Activated CD8-positive, alpha-beta memory T cell treated with anti-CD3 and anti-CD28 coated beads, Interleukin-2, amount 50 U/mL, for 48 hours (primary cell): Measurements from ENCODE around the gene RFWD3.
A peak's percentile ranks its signal among the peaks of the same experiment; 100 is the strongest.

ENCODE experiments used
- DNase-seq: peaks from one replicate; pipeline ENCODE4 v3.0.0-alpha.2; 2020

RFWD3 gene

GRCh38 chr16:74617206-74617788 lies 49.4 kb downstream of the RFWD3 start:
- peak; percentile 23 for DNase-seq

GRCh38 chr16:74611721-74612120 lies 55.0 kb downstream of the RFWD3 start:
- no peak for DNase-seq

DNA sequence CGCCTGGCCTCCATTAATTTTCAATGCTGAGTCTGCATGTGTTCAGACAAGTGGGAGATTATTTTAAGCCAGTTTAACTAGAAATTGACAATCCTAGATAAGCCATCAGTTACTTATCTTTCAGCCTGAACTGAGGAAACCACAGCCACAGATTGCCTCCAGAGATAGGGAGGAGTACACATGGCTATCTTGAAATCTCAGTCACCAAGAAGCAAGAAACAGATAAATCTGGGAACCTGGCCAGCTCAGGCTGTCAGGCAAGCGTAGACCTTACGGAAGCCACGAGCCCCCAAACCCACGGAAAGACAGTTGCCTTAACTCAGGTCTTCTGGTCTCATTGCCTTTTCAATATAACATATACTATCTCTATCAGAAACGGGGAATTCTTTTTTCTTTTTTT lies 57.7 kb downstream of the RFWD3 start:
- no peak for DNase-seq

- no peak for DNase-seq
Measured at GRCh38 chr16:74608381-74608780, 58.3 kb downstream of the RFWD3 start.

GRCh38 chr16:74607962-74608356 lies 58.7 kb downstream of the RFWD3 start:
- no peak for DNase-seq

GRCh38 chr16:74607310-74607961 lies 59.2 kb downstream of the RFWD3 start:
- DNase-seq: no peak

GRCh38 chr16:74606521-74607309 lies 60.0 kb downstream of the RFWD3 start, which contains the start of gene GLG1:
Gene GLG1, minus strand, starts transcription at chr16:74607114. Its CDS starts 20 bp downstream, at chr16:74607094.
- peak; percentile 93 for DNase-seq

DNA sequence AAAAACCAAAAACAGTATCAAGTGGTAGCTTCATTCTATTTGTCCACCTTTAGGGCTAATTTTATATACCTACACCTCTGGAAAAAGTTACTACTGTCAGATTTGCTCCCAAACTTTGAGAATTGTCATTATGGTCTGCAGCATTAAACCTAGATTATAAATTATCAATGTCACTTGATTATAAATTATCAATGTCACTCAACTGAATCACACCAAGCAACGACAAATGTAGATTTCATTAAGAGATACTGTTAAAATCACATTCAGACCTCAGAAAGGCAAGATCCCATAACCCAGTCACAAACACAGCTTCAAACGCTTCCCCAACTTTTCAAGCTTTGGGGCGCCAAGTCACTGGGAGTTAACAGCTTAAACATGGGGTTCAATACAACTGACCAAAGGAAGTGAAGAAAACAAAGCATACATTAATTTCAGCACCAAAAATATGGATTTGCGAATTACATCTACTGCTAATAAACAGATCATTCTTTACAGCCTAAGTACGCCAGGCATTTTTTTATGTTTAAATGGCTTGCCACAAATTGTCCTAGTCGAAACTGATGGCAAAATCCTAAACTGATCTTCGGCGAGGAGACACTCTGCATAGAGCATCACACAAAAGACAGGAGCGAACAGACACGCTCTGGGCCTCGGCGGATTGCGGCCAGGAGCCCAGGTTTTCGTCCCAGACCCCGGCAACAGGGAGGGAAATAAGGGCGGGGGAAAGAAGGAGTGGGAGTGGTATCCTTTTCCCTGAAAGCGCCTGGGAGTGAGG lies 60.7 kb downstream of the RFWD3 start:
- no peak for DNase-seq

DNA sequence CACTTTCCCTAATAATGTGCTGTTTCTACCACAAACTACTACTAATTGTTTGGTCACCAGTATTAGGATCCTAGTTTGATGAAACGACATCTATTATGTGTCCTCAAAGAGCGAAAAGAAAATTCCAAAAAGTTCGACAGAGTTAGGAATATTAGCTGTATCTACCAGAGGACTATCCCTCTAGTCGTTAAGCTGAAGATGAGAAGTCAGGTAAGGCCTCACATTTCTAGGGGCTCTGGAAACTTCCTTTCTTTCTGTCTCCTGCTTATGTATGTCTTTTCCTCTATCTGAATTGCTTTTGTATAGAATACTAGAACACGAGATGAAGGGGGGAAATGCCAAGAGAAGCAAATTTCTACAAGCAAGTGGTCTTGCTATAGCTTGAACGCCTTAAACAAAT lies 61.3 kb downstream of the RFWD3 start:
- DNase-seq: no peak

DNA sequence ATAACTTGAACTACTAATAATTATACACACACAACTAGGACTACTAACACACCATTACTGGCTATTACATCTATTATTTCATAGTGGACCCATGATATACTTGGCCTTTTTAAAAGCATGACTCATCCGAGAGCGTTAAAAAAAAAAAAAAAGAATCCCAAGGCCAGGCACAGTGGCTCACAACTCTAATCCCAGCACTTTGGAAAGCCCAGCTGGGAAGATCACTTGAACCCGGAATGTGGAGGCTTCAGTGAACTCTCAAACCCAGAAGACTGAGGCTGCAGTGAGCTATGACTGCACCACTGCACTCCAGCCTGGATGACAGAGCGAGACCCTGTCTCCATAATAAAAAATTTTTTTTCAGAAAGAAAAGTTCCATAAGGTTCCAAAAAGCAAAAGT lies 62.8 kb downstream of the RFWD3 start:
- no peak for DNase-seq

- DNase-seq: peak; percentile 70
Measured at GRCh38 chr16:74601126-74601871, 65.4 kb downstream of the RFWD3 start.

DNA sequence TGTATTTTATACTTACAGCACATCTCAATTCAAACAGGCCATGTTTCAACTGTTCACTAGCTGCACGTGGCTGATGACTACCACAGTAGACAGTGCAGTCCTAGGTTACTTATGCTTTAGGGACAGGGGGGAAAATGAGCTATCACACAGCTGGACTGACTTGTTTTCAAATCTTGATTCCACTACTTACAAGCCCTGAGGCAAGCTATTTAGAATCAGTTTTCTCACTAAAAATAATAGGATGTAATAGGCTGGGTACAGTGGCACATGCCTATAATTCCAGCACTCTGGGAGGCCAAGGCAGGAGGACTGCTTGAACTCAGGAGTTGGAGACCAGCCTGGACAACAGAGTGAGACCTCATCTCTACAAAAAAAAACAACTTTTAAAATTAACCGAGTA lies 70.1 kb downstream of the RFWD3 start:
- DNase-seq: no peak

GRCh38 chr16:74592847-74593246 lies 73.8 kb downstream of the RFWD3 start:
- no peak for DNase-seq

GRCh38 chr16:74591876-74592650 lies 74.6 kb downstream of the RFWD3 start:
- DNase-seq: no peak

DNA sequence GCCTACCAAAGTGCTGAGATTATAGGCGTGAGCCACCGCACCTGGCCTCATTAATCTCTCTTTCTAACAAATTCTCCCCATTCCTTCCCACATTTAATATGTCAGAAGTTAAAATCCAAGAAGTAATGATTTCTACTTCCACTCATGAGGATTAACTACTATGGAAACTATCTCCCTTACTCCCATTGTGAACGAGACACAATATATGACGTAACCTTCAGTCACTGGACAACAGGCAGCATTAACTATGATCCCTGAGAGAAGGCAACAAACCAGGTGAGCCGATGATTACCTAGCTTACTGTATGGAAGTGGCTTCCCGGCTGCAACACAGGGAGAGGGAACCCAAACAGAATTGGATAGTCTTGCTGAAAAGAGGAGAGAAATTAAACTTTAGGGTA lies 79.7 kb downstream of the RFWD3 start:
- DNase-seq: no peak

GRCh38 chr16:74585846-74586443 lies 80.7 kb downstream of the RFWD3 start:
- DNase-seq: no peak

- no peak for DNase-seq
Measured at GRCh38 chr16:74583926-74584666, 82.6 kb downstream of the RFWD3 start.

- DNase-seq: no peak
Measured at GRCh38 chr16:74582970-74583369, 83.7 kb downstream of the RFWD3 start.

DNA sequence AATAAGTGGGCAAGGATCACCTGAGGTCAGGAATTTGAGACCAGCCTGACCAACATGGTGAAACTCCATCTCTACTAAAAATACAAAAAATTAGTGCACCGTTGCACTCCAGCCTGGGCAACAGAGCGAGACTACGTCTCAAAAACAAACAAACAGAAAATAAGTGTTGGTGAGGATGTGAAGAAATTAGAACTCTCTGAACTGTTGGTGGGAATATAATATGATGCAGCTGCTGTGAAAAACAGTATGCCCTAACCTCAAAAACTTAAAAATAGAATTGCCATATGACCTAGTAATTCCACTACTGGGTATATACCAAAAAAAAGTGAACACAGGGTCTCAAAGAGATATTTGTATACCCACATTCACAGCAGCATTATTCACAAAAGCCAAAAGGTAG lies 85.8 kb downstream of the RFWD3 start:
- no peak for DNase-seq

GRCh38 chr16:74578838-74579237 lies 87.8 kb downstream of the RFWD3 start:
- no peak for DNase-seq

DNA sequence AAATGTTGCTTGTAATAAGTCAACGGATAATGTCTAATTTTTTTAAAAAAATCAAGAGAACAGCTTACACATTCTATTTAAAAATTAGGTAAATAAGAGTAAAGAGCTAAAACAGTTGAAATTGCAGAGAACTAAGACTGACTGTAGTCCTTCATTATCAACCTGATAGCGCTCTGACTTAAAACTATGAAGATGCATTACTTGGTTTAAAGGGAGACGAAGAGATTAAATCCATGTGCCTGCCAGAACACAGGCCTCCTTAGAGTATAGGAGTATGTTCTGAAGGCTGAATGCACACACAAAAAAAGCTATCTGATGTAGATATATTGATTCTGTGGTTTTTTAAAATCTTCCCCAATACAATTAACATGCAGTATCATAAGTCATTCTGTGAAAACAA lies 88.2 kb downstream of the RFWD3 start:
- DNase-seq: no peak
